SK-N-MC (cell line): ENCODE results near the gene ZNF835.

ENCODE experiments used
- EZH2 ChIP-seq: fragments of 200-600 bp; sonication (generic); IDR thresholded peaks from one replicate; pipeline ENCODE4 v1.6.1; 2017; ENCODE audit warnings: antibody characterized with exemption
- FOXP2 ChIP-seq: optimal IDR thresholded peaks from 2 replicates; pipeline ENCODE3; 2011; ENCODE audit warnings: mild to moderate bottlenecking, moderate library complexity; ENCODE audit not compliant: insufficient read depth; ENCODE audit errors: extremely low read length, control extremely low read depth
- POLR2AphosphoS5 ChIP-seq: IDR thresholded peaks from 2 replicates; pipeline ENCODE4 v1.6.1; 2012; ENCODE audit warnings: mild to moderate bottlenecking, low read depth, low read length, borderline replicate concordance

DNA sequence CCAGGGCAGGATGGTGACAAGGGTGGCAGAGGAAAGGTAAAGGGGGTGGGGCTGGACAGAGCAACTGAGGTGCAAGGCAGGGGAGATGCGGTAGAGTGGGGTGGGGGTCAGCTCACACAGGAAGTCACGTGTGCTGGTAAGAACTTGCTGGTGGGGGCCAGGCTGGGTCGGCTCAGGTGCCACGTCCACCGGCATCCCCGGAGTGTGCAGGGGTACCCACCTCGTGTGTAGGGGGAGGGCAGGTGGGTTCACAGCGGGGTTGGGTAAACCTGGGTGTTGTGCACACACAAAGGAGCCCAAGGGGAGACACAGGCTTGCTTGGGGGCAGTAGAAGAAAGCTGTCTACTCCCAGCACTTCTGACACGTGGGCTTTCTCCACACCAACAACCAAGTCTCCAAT is 2.9 kb downstream of the ZNF835 start:
- TF ChIP-seq POLR2AphosphoS5 (no peak), EZH2 (no peak), FOXP2 (no peak)
